Bronchus fibroblast of lung (primary cell): ENCODE data around the gene SLC7A5. TPM values are rescaled to one million over a fixed set of nuclear protein-coding genes. Genes with fewer than 3 reads are reported as not detected.

Experiments used
- total RNA-seq: library from RNA; depleted of rRNA; stranded (reverse); fragments of >200 nt; gene quantifications from 2 replicates; pipeline ENCODE4 v1.2.3, GENCODE V29; 2015

Gene SLC7A5
- total RNA-seq: 111 and 114 TPM in 2 replicates

DNA sequence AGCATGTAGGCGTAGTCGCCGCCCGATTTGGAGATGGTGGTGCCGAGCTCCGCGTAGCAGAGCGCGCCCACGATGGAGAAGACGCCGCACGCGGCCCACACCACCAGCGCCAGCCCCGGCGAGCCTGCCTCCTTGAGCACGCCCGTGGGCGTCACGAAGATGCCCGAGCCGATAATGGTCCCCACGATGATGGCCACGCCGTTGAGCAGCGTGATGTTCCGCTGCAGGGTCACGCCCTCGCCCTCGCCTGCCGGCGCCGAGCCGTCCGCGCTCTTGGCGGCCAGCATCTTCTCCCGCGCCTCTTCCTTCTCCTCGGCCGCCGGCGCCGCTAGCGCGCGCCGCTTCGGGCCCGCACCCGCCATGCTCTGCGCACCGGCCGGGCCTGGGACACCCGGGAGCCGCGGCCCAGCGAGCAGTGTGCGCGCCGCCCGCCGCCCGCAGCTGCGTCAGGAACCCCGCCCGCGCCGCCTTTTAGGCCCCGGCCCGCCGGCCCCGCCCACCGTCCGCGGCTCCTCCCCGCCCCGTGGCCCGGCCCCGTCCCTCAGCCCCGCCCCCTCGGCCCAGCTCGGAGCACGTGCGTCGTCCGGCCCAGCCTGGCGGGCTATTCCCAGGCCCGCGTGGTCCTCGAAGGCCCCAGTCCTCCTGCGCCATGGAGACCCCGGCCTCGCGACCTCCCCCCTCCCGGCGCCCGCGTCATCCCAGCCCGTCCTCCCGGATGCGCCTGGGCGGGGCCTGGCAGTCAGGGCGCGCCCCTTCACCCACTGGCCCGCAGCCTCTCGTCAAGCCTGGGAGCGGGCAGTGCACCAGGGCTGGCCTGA lies at the start of gene SLC7A5:
Gene SLC7A5, minus strand, starts transcription at position 447 of the 818 bp plus-strand sequence. Its CDS starts 85 bp downstream, at position 362.

Other genes with a start within 250 kb of the SLC7A5 start
- gene KLHDC4, start 103.5 kb downstream of the SLC7A5 start, total RNA-seq: 20.4 and 24.5 TPM in 2 replicates
- gene CA5A, start 67.0 kb upstream of the SLC7A5 start, total RNA-seq: not detected in 2 replicates
- 14.1 and 16.6 TPM in 2 replicates for gene BANP, start 81.9 kb upstream of the SLC7A5 start, total RNA-seq